ENCODE results near the gene GBX1.

DNA sequence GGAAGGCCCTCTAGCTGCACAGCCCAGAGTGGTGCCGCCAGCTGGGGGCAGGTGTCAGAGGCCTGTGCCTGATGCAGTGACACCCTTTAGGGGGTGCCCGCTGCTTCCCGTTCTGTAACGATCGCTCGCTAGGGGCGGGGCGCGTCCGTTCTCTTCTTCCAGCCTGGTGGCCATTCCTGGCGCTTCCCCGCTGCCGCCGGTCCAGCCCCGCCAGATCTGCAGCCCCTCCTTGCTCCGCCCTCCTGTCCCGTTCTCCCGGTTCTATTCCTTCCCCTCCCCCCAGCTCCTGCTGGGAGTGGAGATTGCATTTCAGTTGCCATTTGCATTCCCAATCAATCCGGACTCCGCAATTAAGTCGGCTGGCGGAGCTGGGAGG, 42.0 kb downstream of the GBX1 start:
- TF ChIP-seq CTCF (optimal IDR thresholded peaks at IDR 0.05 in 1 of 3, IDR thresholded peaks at IDR 0.05 in 1 of 3, conservative IDR thresholded peaks at IDR 0.05 in 1 of 3; ENCODE audit: extremely low read depth in 1 of 3, insufficient read depth in 2 of 3, low read length in 3 of 3): no peak
- no peak for TF ChIP-seq EZH2 (IDR thresholded peaks at IDR 0.05; ENCODE audit: low read length)
